ENCODE data around the gene PAPPA2. TPM values are rescaled to one million over a fixed set of nuclear protein-coding genes. Genes with fewer than 3 reads are reported as not detected.

PAPPA2 gene
- total RNA-seq, 2 experiments from 2014 or later = 0.19 TPM; not detected in 1

DNA sequence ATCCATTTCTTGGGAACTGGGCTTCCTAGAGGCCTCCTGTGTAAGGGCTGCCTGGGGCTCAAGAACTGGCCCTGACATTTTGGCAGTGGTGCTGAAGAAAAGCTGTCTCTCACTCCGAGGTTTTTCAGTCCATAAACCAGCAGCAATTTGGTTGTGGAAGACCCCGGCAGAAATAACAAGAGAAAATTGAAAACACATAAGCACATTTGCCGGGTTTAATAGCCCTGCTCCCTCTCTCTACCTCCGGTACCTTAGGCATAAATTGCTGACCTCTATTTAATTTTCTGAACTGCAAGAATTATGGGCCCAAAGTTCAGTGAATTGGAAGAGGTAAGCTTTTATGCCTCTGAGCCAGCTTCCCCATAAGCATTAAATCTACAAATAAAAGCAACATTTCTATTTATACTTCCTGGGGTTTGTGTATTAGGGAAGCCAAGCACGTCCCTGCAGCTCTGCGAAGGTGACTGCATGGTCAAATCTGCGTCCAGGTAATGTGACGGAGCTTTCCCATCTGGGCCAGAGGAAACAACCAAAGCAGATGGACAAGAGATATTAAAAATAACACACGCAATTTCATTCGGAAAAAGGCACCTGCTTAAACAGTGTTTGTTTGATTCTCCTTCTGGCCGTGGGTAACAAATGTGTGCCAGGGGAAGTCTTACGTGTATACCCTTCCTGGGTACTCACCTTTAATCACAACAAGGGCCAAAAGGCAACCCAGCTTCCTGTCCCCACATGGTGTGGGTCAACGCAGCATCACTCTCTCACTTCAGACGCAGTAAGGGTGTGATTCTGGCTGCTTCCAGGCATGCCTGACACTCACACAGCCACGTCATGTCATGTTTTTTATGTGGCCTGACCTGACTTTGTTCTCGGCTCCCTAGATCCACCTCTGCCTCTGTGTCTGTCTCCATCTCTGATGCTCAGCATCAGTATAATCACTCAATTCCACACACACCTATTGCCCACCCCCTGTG is 69.2 kb downstream of the PAPPA2 start:
- intact Hi-C loops (cut with micrococcal nuclease; ENCODE audit: unreplicated experiment) = no loop called here
- POLR2A ChIA-PET = interaction anchor here (0.8 kb wide), 1 partner anchor 43 kb away, joined by 3 read pairs; no protein-coding TSS in a partner anchor
- no peaks in the 10 kb centered on the region for H3K9me3 ChIP-seq (ENCODE audit: low read length)
- DNase-seq (ENCODE audit: low spot score) = no peak
- BruUV-seq (replicated peaks) = no TSS peak
- no peaks in the 10 kb centered on the region for H3K36me3 ChIP-seq (ENCODE audit: insufficient read depth, low read length)
- no peak overlapping the region for H3K4me2 ChIP-seq (ENCODE audit: low read length)
- H3K79me2 ChIP-seq (ENCODE audit: insufficient read depth, low read depth, low read length) = no peaks in the 10 kb centered on the region
- H3K27ac ChIP-seq (ENCODE audit: low read depth, low read length, poor library complexity, severe bottlenecking) = no peak overlapping the region
- H2AFZ ChIP-seq (ENCODE audit: low read length) = no peak overlapping the region
- no peak overlapping the region for H3K4me3 ChIP-seq (ENCODE audit: low read depth, low read length, poor library complexity, severe bottlenecking)
- CTCF ChIA-PET (ENCODE audit: unreplicated experiment) = no interaction called here
- H3K9me2 ChIP-seq (ENCODE audit: insufficient read depth, low read length) = no peaks in the 10 kb centered on the region
- no peaks in the 10 kb centered on the region for H3K4me1 ChIP-seq (ENCODE audit: insufficient read depth, low read length, poor library complexity, severe bottlenecking)
- TF ChIP-seq, protein P1, sequence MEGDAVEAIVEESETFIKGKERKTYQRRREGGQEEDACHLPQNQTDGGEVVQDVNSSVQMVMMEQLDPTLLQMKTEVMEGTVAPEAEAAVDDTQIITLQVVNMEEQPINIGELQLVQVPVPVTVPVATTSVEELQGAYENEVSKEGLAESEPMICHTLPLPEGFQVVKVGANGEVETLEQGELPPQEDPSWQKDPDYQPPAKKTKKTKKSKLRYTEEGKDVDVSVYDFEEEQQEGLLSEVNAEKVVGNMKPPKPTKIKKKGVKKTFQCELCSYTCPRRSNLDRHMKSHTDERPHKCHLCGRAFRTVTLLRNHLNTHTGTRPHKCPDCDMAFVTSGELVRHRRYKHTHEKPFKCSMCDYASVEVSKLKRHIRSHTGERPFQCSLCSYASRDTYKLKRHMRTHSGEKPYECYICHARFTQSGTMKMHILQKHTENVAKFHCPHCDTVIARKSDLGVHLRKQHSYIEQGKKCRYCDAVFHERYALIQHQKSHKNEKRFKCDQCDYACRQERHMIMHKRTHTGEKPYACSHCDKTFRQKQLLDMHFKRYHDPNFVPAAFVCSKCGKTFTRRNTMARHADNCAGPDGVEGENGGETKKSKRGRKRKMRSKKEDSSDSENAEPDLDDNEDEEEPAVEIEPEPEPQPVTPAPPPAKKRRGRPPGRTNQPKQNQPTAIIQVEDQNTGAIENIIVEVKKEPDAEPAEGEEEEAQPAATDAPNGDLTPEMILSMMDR (conservative IDR thresholded peaks at IDR 0.05; ENCODE audit: low read length) = no peak
- TF ChIP-seq EZH2phosphoT487 (IDR thresholded peaks at IDR 0.05; ENCODE audit: borderline replicate concordance, low read depth, low read length) = no peak
- no peaks in the 10 kb centered on the region for H4K20me1 ChIP-seq (ENCODE audit: insufficient read depth, low read length)

DNA sequence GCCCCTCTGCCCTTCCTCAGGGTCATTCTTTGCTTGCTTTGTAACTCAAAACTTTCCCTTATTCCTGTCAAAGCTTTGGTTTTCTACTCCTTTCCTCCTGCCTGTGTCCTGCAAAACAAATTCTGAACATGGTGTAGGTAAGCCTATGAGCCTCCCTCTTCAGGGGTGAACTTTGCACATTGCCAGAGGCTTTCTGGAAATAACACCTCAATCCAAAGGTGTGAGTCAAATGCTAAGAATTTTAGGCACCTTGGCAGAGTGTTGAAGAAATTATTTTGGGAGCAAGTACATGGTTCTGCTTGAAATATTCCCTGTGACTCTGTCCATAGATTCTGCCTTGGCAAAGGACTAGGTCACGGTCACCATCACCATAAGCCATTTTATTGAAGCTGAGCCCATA is 70.0 kb downstream of the PAPPA2 start:
- POLR2A ChIA-PET = no interaction called here
- Histone ChIP-seq H3K4me3 (ENCODE audit: low read depth, low read length, poor library complexity, severe bottlenecking) (no peak overlapping the region), H3K4me1 (ENCODE audit: insufficient read depth, low read length, poor library complexity, severe bottlenecking) (no peaks in the 10 kb centered on the region), H3K9me2 (ENCODE audit: insufficient read depth, low read length) (no peaks in the 10 kb centered on the region), H3K79me2 (ENCODE audit: insufficient read depth, low read depth, low read length) (no peaks in the 10 kb centered on the region), H3K36me3 (ENCODE audit: insufficient read depth, low read length) (no peaks in the 10 kb centered on the region), H4K20me1 (ENCODE audit: insufficient read depth, low read length) (no peaks in the 10 kb centered on the region), H3K27ac (ENCODE audit: low read depth, low read length, poor library complexity, severe bottlenecking) (no peak overlapping the region), H3K4me2 (ENCODE audit: low read length) (no peak overlapping the region), H3K9me3 (ENCODE audit: low read length) (no peaks in the 10 kb centered on the region), H2AFZ (ENCODE audit: low read length) (no peak overlapping the region)
- no peak for DNase-seq (ENCODE audit: low spot score)
- intact Hi-C loops (cut with micrococcal nuclease; ENCODE audit: unreplicated experiment) = no loop called here
- CTCF ChIA-PET (ENCODE audit: unreplicated experiment) = no interaction called here
- TF ChIP-seq, protein P1 (conservative IDR thresholded peaks at IDR 0.05; ENCODE audit: low read length) = no peak
- TF ChIP-seq EZH2phosphoT487 (IDR thresholded peaks at IDR 0.05; ENCODE audit: borderline replicate concordance, low read depth, low read length) = no peak
- no TSS peak for BruUV-seq (replicated peaks)

DNA sequence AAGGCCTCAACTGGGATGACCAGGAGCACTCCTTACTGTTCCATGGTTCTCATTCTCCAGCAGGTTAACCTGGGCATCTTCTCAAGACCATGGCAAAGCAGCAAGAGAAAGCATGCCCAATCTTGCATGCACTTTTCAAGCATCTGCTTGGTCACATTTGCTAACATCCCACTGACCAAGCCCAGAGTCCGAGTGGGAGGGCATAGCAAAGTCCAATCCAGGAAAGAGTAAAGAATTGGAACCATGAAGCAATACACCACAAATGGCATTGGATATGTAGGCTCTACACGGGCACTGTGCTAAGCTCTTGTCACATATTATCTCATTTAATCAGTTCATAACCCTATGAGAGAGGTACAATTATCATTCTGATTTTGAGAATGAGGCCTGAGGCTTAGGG is 73.6 kb downstream of the PAPPA2 start:
- ChIA-PET POLR2A (no interaction called here), CTCF (ENCODE audit: unreplicated experiment) (no interaction called here)
- Histone ChIP-seq H3K36me3 (ENCODE audit: insufficient read depth, low read length) (no peaks in the 10 kb centered on the region), H3K9me3 (ENCODE audit: low read length) (no peaks in the 10 kb centered on the region), H3K4me3 (ENCODE audit: low read depth, low read length, poor library complexity, severe bottlenecking) (no peak overlapping the region), H2AFZ (ENCODE audit: low read length) (no peak overlapping the region), H3K27ac (ENCODE audit: low read depth, low read length, poor library complexity, severe bottlenecking) (no peak overlapping the region), H3K79me2 (ENCODE audit: insufficient read depth, low read depth, low read length) (no peaks in the 10 kb centered on the region), H3K4me1 (ENCODE audit: insufficient read depth, low read length, poor library complexity, severe bottlenecking) (no peaks in the 10 kb centered on the region), H3K4me2 (ENCODE audit: low read length) (no peak overlapping the region), H4K20me1 (ENCODE audit: insufficient read depth, low read length) (no peaks in the 10 kb centered on the region), H3K9me2 (ENCODE audit: insufficient read depth, low read length) (no peaks in the 10 kb centered on the region)
- no peak for TF ChIP-seq EZH2phosphoT487 (IDR thresholded peaks at IDR 0.05; ENCODE audit: borderline replicate concordance, low read depth, low read length)
- TF ChIP-seq, protein P1 (conservative IDR thresholded peaks at IDR 0.05; ENCODE audit: low read length) = no peak
- no peak for DNase-seq (ENCODE audit: low spot score)
- intact Hi-C loops (cut with micrococcal nuclease; ENCODE audit: unreplicated experiment) = no loop called here
- BruUV-seq (replicated peaks) = no TSS peak

All from OCI-LY7 (cell line).